GM21619 (cell line): ENCODE results near the gene ELF3.
"Not testable (repeated sequence)": the region's sequence is repeated elsewhere in the genome, so short reads cannot be mapped to it uniquely, and the experiment has no call there.

ENCODE experiments used
- ATAC-seq: cut with Tn5 transposase; IDR thresholded peaks from one replicate; pipeline ENCODE4 v1.9.1; 2021; ENCODE audit not compliant: unreplicated experiment

ELF3 gene

GRCh38 chr1:202007805-202008489 is 2.4 kb upstream of the ELF3 start:
- no peak for ATAC-seq

- ATAC-seq: peak; percentile 34
Measured at GRCh38 chr1:202009326-202010179, 834 bp upstream of the ELF3 start.

- ATAC-seq: no peak
Measured at GRCh38 chr1:202011994-202012393, 1.6 kb downstream of the ELF3 start.

GRCh38 chr1:202012544-202013478 is 2.4 kb downstream of the ELF3 start:
- no peak for ATAC-seq

GRCh38 chr1:202013603-202014002 is 3.2 kb downstream of the ELF3 start:
- ATAC-seq: no peak

- no peak for ATAC-seq
Measured at GRCh38 chr1:202014060-202014459, 3.7 kb downstream of the ELF3 start.

- ATAC-seq: no peak
Measured at GRCh38 chr1:202014915-202015661, 4.7 kb downstream of the ELF3 start.

GRCh38 chr1:202015662-202015937 is 5.2 kb downstream of the ELF3 start:
- ATAC-seq: no peak

- ATAC-seq: no peak
Measured at GRCh38 chr1:202016022-202016810, 5.8 kb downstream of the ELF3 start.

GRCh38 chr1:202016811-202017748 is 6.7 kb downstream of the ELF3 start:
- ATAC-seq: no peak

GRCh38 chr1:202017749-202018467 is 7.5 kb downstream of the ELF3 start:
- ATAC-seq: no peak

GRCh38 chr1:202018468-202019234 is 8.3 kb downstream of the ELF3 start:
- ATAC-seq: no peak

- not testable (repeated sequence) for ATAC-seq
Measured at GRCh38 chr1:202019235-202019558, 8.8 kb downstream of the ELF3 start.

- no peak for ATAC-seq
Measured at GRCh38 chr1:202023001-202023433, 12.6 kb downstream of the ELF3 start.

- no peak for ATAC-seq
Measured at GRCh38 chr1:202029171-202029665, 18.8 kb downstream of the ELF3 start.

- no peak for ATAC-seq
Measured at GRCh38 chr1:202029727-202030126, 19.3 kb downstream of the ELF3 start.

GRCh38 chr1:202031796-202032195 is 21.4 kb downstream of the ELF3 start:
- ATAC-seq: no peak
